Fibroblast of mammary gland (primary cell): ENCODE data around the gene DTYMK.

Experiments
- DNase-seq: peaks from one replicate; pipeline ENCODE4 v3.0.0-alpha.2; 2010; ENCODE audit warnings: low read depth
- H3K4me3 ChIP-seq: 2 replicates; pipeline ENCODE4 v1.5.1; 2011; ENCODE audit warnings: low read depth, mild to moderate bottlenecking, low read length, moderate library complexity; ENCODE audit not compliant: control insufficient read depth
- TF ChIP-seq, protein P1 (sequence below): conservative IDR thresholded peaks from 2 replicates; pipeline ENCODE4 v1.5.1; 2011; ENCODE audit warnings: low read depth, low read length, inconsistent platforms; ENCODE audit not compliant: control insufficient read depth, insufficient read depth

DTYMK gene

DNA sequence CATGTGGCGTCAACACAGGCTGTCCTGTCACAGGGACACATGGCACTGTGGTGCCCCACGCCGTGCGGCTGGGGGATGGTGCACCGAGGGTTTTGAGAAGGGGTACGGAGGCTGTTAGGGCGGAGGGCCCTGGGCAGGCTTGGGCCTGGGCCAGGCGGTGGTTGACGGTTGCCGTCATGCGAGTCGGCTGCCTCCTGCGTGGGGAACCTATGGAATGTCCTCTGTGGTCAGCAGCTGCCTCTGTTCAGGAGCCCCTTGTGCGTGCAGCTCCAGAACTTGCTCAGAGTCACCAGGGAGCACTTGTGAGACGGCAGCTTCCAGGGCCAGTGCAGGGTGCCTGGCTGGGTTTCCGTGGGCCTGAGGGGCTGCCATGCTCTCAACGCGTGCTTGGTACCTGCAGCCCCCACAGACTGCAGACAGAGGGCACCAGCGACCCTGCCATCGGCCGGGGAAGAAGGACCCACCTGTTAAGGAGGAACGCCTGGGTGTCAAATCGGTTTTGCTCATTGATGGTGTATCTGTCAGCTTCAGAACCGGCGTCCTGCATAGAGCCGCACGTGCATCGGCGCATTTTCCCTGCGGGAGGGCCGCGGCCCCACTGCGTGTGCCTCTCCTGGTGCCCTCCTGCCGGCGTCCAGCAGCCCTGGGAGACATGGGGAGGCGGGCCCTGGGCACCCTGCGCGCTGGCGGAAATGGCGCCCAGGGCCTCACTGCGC lies 37.8 kb upstream of the DTYMK start:
- TF ChIP-seq, protein P1, sequence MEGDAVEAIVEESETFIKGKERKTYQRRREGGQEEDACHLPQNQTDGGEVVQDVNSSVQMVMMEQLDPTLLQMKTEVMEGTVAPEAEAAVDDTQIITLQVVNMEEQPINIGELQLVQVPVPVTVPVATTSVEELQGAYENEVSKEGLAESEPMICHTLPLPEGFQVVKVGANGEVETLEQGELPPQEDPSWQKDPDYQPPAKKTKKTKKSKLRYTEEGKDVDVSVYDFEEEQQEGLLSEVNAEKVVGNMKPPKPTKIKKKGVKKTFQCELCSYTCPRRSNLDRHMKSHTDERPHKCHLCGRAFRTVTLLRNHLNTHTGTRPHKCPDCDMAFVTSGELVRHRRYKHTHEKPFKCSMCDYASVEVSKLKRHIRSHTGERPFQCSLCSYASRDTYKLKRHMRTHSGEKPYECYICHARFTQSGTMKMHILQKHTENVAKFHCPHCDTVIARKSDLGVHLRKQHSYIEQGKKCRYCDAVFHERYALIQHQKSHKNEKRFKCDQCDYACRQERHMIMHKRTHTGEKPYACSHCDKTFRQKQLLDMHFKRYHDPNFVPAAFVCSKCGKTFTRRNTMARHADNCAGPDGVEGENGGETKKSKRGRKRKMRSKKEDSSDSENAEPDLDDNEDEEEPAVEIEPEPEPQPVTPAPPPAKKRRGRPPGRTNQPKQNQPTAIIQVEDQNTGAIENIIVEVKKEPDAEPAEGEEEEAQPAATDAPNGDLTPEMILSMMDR, result peak; percentile 16
- no peak for DNase-seq
- no peak overlapping the region for H3K4me3 ChIP-seq

DNA sequence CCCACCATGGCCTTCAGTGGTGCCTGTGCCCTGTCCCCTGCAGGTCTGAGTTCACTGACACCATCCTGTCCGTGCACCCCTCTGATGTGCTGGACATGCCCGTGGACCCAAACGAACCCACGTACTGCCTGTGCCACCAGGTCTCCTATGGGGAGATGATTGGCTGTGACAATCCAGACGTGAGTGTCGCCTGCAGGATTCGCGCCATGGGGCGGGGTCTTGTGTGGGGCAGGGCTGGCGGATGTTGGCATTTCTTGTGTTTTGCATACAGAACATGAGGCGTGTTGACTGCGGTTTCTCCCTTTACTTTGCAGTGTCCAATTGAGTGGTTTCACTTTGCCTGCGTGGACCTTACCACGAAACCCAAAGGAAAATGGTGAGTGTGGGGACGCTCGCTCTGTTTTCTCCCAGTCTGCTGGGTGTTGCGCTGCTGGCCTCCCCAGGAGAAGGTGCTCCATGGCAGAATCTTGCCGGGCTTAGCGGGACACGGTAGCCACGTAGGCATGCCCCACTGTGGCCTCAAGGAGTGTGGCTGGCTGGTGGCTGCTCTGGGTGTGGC lies 36.4 kb upstream of the DTYMK start:
- DNase-seq, result no peak
- TF ChIP-seq, protein P1, result no peak

DNA sequence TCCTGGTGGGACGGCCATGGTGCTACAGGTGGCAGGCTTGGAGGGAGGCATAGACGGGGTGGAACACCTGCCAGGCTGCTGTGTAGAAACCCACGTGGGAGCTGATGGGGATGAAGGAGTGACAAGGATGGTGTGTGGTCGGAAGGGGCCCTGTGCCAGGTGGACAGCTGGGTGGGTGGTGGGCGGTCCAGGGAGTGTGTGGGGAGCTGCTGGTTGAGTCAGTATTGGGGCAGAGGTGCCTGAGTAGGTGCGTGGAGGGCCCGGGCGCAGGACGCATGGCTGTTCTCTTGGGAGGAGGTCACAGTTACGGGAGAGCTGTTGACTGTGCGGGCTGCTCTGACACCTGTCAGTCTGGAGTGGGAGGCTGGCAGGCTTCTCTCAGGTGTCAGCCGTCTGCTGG lies 35.2 kb upstream of the DTYMK start:
- TF ChIP-seq, protein P1, result no peak
- no peak overlapping the region for H3K4me3 ChIP-seq
- no peak for DNase-seq

More for the DNA sequence above, 36.4 kb upstream of the DTYMK start:
- no peak overlapping the region for H3K4me3 ChIP-seq

DNA sequence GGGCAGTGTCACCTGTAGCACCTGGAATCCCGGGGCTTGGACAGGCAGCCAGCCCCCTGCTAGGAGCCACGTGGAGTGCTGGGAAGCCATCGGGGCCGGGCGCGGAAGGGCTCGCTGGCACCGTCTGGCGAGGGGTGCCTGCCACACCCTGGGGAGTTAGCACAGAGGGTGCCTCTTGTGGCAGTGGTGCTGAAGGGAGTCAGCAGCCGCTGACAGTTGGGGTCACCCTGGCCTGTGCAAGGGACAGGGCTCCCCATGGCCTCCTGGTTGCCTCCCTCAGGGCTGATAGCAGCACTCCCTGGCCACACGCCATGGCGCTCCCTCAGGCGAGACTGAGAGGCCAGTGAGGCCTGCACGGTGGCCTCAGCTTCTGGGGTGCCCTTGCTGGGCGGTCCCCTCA lies 33.9 kb upstream of the DTYMK start:
- H3K4me3 ChIP-seq, result no peak overlapping the region
- DNase-seq, result no peak
- TF ChIP-seq, protein P1, result no peak

DNA sequence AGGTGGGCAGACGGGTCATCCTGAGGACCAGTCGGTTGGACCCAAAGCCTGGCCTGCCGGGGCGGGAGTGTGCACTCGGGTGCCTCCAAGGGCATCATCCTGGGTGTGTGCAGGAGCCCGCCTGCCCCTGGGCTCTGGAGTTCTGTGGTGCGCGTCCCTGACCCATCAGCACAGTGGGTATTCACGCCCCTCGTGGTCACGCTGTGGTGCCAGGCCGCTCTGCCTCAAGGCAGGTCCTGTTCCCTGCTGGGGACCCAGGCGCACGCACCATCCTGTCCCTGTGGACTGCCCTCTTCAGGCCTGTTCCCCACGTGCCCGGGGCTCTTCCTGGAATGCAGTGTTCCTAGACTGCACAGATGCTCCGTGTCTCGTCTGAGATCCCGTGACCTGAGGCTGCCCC lies 33.5 kb upstream of the DTYMK start:
- TF ChIP-seq, protein P1, result no peak
- no peak for DNase-seq
- H3K4me3 ChIP-seq, result no peak overlapping the region

DNA sequence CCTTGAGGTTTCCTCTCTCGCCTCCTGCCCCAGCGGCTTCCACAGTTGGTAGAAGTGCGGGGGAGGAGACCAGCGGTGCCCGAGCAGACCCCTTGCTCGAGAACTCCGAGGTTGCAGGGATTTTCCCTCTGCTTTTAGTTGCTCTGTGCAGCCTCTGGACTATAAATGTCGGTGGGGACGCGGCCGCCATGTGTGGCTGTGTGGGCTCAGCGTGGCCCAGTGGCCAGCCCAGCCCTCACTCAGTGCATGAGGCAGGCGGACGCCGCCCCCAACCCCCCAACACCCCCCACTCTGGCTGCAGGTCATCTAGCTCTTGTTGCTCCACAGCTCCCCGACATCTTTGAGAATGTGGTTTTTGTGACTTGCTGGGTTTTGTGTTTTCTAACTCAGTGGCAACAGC lies 32.5 kb upstream of the DTYMK start:
- TF ChIP-seq, protein P1, result no peak
- DNase-seq, result no peak
- H3K4me3 ChIP-seq, result no peak overlapping the region
